SK-N-SH (cell line): ENCODE measurements around the gene RNF111. TPM values are rescaled to one million over a fixed set of nuclear protein-coding genes. Genes with fewer than 3 reads are reported as not detected.

Source experiments
- CTCF ChIA-PET: fragments of 300-600, 350-600 bp; formaldehyde crosslinking; extraction: SDS; loops from one replicate; lab custom pipeline; 2021; lab: Yijun Ruan, JAX
- POLR2A ChIA-PET: fragments of 350-600 bp; sonication (Branson Sonifier 250); formaldehyde crosslinking; extraction: SDS; loops from one replicate; lab custom pipeline; 2020; ENCODE audit warnings: antibody characterized with exemption, inconsistent platforms; lab: Yijun Ruan, JAX
- DNase-seq: peaks from one replicate; pipeline ENCODE4 v3.0.0; 2012
- H2AFZ ChIP-seq: fragments of 200-600 bp; sonication (generic); 2 replicates; pipeline ENCODE4 v1.8.1; 2016; ENCODE audit warnings: antibody characterized with exemption, mild to moderate bottlenecking, low read depth
- H3F3A ChIP-seq: fragments of 200-600 bp; sonication (generic); replicated peaks from 2 replicates; pipeline ENCODE3; 2016; ENCODE audit warnings: antibody characterized with exemption, mild to moderate bottlenecking; ENCODE audit not compliant: insufficient read depth
- H3K27ac ChIP-seq, 2 experiments: fragments of 200-500 bp in 1 of 2; fragments of 200-600 bp in 1 of 2; sonication (Bioruptor generic) in 1 of 2; sonication (generic), shearing (Covaris generic) in 1 of 2; 2 replicates each; pipeline versions ENCODE4 v1.5.1 to v1.6.1; 2014 to 2016; ENCODE audit warnings: low read depth in 2 of 2, inconsistent platforms in 1 of 2, low read length in 1 of 2, mild to moderate bottlenecking in 1 of 2, mixed read lengths in 1 of 2
- H3K27me3 ChIP-seq: fragments of 200-600 bp; sonication (generic), shearing (Covaris generic); 2 replicates; pipeline ENCODE4 v1.6.1; 2016; ENCODE audit warnings: mixed run types; ENCODE audit not compliant: insufficient read depth
- H3K36me3 ChIP-seq, 2 experiments: fragments of 200-500 bp in 1 of 2; fragments of 200-600 bp in 1 of 2; sonication (Bioruptor generic) in 1 of 2; sonication (generic) in 1 of 2; replicated peaks in 1 of 2; 2 replicates each; pipeline versions ENCODE3 to v1.5.1; 2014 to 2016; ENCODE audit warnings: low read length in 1 of 2, mild to moderate bottlenecking in 1 of 2; ENCODE audit not compliant: insufficient read depth in 2 of 2, control insufficient read depth in 1 of 2
- H3K4me1 ChIP-seq, 2 experiments: fragments of 200-500 bp in 1 of 2; fragments of 200-600 bp in 1 of 2; sonication (Bioruptor generic) in 1 of 2; sonication (generic), shearing (Covaris generic) in 1 of 2; 2 replicates each; pipeline versions ENCODE4 v1.5.1 to v1.6.1; 2014 to 2016; ENCODE audit warnings: low read depth in 1 of 2, low read length in 1 of 2, mixed run types in 1 of 2; ENCODE audit not compliant: insufficient read depth in 2 of 2, control insufficient read depth in 1 of 2
- H3K4me2 ChIP-seq: fragments of 200-600 bp; sonication (generic), shearing (Covaris generic); 2 replicates; pipeline ENCODE4 v1.6.1; 2017; ENCODE audit warnings: mixed run types
- H3K4me3 ChIP-seq, 2 experiments: fragments of 200-500 bp in 1 of 2; fragments of 200-600 bp in 1 of 2; sonication (Bioruptor generic) in 1 of 2; sonication (generic), shearing (Covaris generic) in 1 of 2; 2 replicates each; pipeline versions ENCODE4 v1.5.1 to v1.8.1; 2014 to 2016; ENCODE audit warnings: low read depth in 2 of 2, inconsistent platforms in 1 of 2, low read length in 1 of 2, mild to moderate bottlenecking in 1 of 2, mixed read lengths in 1 of 2, moderate library complexity in 1 of 2
- H3K79me2 ChIP-seq: fragments of 200-600 bp; sonication (generic); 2 replicates; pipeline ENCODE4 v1.8.1; 2017; ENCODE audit warnings: mild to moderate bottlenecking; ENCODE audit not compliant: insufficient read depth
- H3K9ac ChIP-seq: fragments of 200-600 bp; sonication (generic); 2 replicates; pipeline ENCODE4 v1.6.1; 2017; ENCODE audit warnings: mixed run types
- H3K9me2 ChIP-seq: fragments of 200-600 bp; sonication (generic); 2 replicates; pipeline ENCODE4 v1.6.1; 2017; ENCODE audit warnings: mixed run types
- H3K9me3 ChIP-seq: fragments of 200-600 bp; sonication (generic); 2 replicates; pipeline ENCODE4 v1.6.1; 2017; ENCODE audit warnings: mixed run types, mild to moderate bottlenecking, moderate library complexity
- H4K20me1 ChIP-seq: fragments of 200-600 bp; sonication (generic); 2 replicates; pipeline ENCODE4 v1.6.1; 2017; ENCODE audit warnings: mild to moderate bottlenecking, mixed run types; ENCODE audit not compliant: insufficient read depth
- EP300 ChIP-seq, 2 experiments: IDR thresholded peaks; 2 replicates each; pipeline versions ENCODE4 v1.4.0 to v1.6.1; 2012; ENCODE audit warnings: borderline replicate concordance in 1 of 2, low read depth in 1 of 2, low read length in 1 of 2
- FOXJ3 ChIP-seq: sonication (generic); formaldehyde crosslinking; IDR thresholded peaks from 2 replicates; pipeline ENCODE4 v1.5.1; 2020; ENCODE audit warnings: mild to moderate bottlenecking, missing genetic modification reagents
- GABPA ChIP-seq: IDR thresholded peaks from 2 replicates; pipeline ENCODE4 v1.4.0; 2012; ENCODE audit warnings: low read depth, mild to moderate bottlenecking
- GATA2 ChIP-seq: sonication (generic); formaldehyde crosslinking; IDR thresholded peaks from 2 replicates; pipeline ENCODE4 v1.5.0; 2020; ENCODE audit warnings: mild to moderate bottlenecking, missing genetic modification reagents
- JUND ChIP-seq: IDR thresholded peaks from 2 replicates; pipeline ENCODE4 v1.4.0; 2012
- MEF2A ChIP-seq: IDR thresholded peaks from 2 replicates; pipeline ENCODE4 v1.4.0; 2012; ENCODE audit warnings: low read depth, borderline replicate concordance
- NRF1 ChIP-seq: IDR thresholded peaks from 2 replicates; pipeline ENCODE4 v1.6.1; 2012; ENCODE audit warnings: low read depth, mild to moderate bottlenecking, low read length
- RCOR1 ChIP-seq: fragments of 150-350 bp; IDR thresholded peaks from 2 replicates; pipeline ENCODE4 v1.6.1; 2017; ENCODE audit warnings: antibody characterized with exemption, low read length
- TEAD4 ChIP-seq: IDR thresholded peaks from 2 replicates; pipeline ENCODE4 v1.4.0; 2012; ENCODE audit warnings: mild to moderate bottlenecking, borderline replicate concordance; ENCODE audit not compliant: insufficient read depth
- YY1 ChIP-seq: IDR thresholded peaks from 2 replicates; pipeline ENCODE4 v1.4.0; 2012; ENCODE audit warnings: low read depth, mild to moderate bottlenecking
- whole genome bisulfite sequencing: methylation state at CpG from one replicate; pipeline ENCODE4 v1.1.6; 2017; ENCODE audit warnings: low lambda C conversion rate; 5-methylcytosine and 5-hydroxymethylcytosine counted together
- polyA plus RNA-seq, 3 experiments: library from polyadenylated mRNA; depleted of rRNA; stranded (reverse); fragments of >200 nt; gene quantifications; 2 replicates each; pipeline ENCODE4 v1.2.3, GENCODE V29; 2012
- TF ChIP-seq, protein P1 (sequence below): fragments of 150-350 bp; IDR thresholded peaks from 2 replicates; pipeline ENCODE4 v1.6.1; 2017; ENCODE audit warnings: antibody characterized with exemption, low read length, low read depth, borderline replicate concordance
- TF ChIP-seq, protein P2 (sequence below): fragments of 200-600 bp; sonication (generic); IDR thresholded peaks from 2 replicates; pipeline ENCODE4 v1.6.1; 2017; ENCODE audit warnings: antibody characterized with exemption, mild to moderate bottlenecking, moderate library complexity

Gene RNF111
- polyA plus RNA-seq, 1 of the 3 experiments (the other 2 are of a cell fraction) = 16.5 TPM

GRCh38 chr15:58987036-58987435 is 427 bp upstream of the RNF111 start:
- peak overlapping the region; percentile 99 for H2AFZ ChIP-seq
- peaks cover 33% of the 10 kb centered on the region for H4K20me1 ChIP-seq
- peak overlapping the region; percentile 74 for H3K9ac ChIP-seq
- peak overlapping the region; percentile 68 for H3K4me2 ChIP-seq
- DNase-seq = peak; percentile 32
- H3K9me3 ChIP-seq = no peaks in the 10 kb centered on the region
- TF ChIP-seq, protein P1, sequence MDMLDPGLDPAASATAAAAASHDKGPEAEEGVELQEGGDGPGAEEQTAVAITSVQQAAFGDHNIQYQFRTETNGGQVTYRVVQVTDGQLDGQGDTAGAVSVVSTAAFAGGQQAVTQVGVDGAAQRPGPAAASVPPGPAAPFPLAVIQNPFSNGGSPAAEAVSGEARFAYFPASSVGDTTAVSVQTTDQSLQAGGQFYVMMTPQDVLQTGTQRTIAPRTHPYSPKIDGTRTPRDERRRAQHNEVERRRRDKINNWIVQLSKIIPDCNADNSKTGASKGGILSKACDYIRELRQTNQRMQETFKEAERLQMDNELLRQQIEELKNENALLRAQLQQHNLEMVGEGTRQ = no peak
- TF ChIP-seq EP300 (IDR thresholded peaks at IDR 0.05; ENCODE audit: borderline replicate concordance in 1 of 2, low read depth in 1 of 2, low read length in 1 of 2) = no peak
- no peak for TF ChIP-seq MEF2A
- no peak for TF ChIP-seq GABPA
- TF ChIP-seq YY1 = no peak
- no peak for TF ChIP-seq TEAD4
- TF ChIP-seq JUND = no peak
- no peak for TF ChIP-seq FOXJ3 (CRISPR knock-in tag)
- TF ChIP-seq, protein P2, sequence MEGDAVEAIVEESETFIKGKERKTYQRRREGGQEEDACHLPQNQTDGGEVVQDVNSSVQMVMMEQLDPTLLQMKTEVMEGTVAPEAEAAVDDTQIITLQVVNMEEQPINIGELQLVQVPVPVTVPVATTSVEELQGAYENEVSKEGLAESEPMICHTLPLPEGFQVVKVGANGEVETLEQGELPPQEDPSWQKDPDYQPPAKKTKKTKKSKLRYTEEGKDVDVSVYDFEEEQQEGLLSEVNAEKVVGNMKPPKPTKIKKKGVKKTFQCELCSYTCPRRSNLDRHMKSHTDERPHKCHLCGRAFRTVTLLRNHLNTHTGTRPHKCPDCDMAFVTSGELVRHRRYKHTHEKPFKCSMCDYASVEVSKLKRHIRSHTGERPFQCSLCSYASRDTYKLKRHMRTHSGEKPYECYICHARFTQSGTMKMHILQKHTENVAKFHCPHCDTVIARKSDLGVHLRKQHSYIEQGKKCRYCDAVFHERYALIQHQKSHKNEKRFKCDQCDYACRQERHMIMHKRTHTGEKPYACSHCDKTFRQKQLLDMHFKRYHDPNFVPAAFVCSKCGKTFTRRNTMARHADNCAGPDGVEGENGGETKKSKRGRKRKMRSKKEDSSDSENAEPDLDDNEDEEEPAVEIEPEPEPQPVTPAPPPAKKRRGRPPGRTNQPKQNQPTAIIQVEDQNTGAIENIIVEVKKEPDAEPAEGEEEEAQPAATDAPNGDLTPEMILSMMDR = no peak
- no peak for TF ChIP-seq GATA2
- TF ChIP-seq, all 33 proteins: peak for 0
- Histone ChIP-seq H3K4me1 (peaks cover 0 to 3% of the 10 kb centered on the region in 2 experiments; a peak in 1 of 4 replicates), H3K9me2 (no peaks in the 10 kb centered on the region), H3K27ac (peak overlapping the region; percentile 71 to 80), H3K27me3 (no peaks in the 10 kb centered on the region), H3K79me2 (peaks cover 48% of the 10 kb centered on the region), H3K4me3 (peak overlapping the region; percentile 85 to 88), H3F3A (no peaks in the 10 kb centered on the region), H3K36me3 (peaks cover 0 to 9% of the 10 kb centered on the region in 2 experiments)
- ChIA-PET POLR2A (interaction anchor here (0.6 kb wide), 1 partner anchor 516 kb away, joined by 4 read pairs; no protein-coding TSS in a partner anchor), CTCF (interaction anchor here (0.6 to 5.0 kb wide), 2 partner anchors 185 to 505 kb away, joined by 3 to 21 read pairs; no protein-coding TSS in a partner anchor)
- 6% methylated on average over 9 of the region's 9 CpGs for WGBS

GRCh38 chr15:58988006-58988785 is 733 bp downstream of the RNF111 start:
- no peaks in the 10 kb centered on the region for H3F3A ChIP-seq
- no peaks in the 10 kb centered on the region for H3K27me3 ChIP-seq
- TF ChIP-seq NRF1 = peak; percentile 60
- no peak for TF ChIP-seq RCOR1
- POLR2A ChIA-PET = no interaction called here
- WGBS = under 1% methylated on average over 34 of the region's 36 CpGs
- CTCF ChIA-PET = interaction anchor here (1.4 to 1.5 kb wide), 2 partner anchors 28 to 31 kb away, joined by 3 to 5 read pairs; no protein-coding TSS in a partner anchor
- peaks cover 35% of the 10 kb centered on the region for H4K20me1 ChIP-seq
- H3K9me3 ChIP-seq = no peaks in the 10 kb centered on the region
- peak overlapping the region; percentile 85 to 88 for H3K4me3 ChIP-seq
- H3K4me1 ChIP-seq = peaks cover 0 to 3% of the 10 kb centered on the region in 2 experiments; a peak in 1 of 4 replicates
- DNase-seq = peak; percentile 87
- H3K36me3 ChIP-seq = peaks cover 0 to 9% of the 10 kb centered on the region in 2 experiments
- peak overlapping the region; percentile 99 for H2AFZ ChIP-seq
- H3K27ac ChIP-seq = peak overlapping the region; percentile 80 to 92
- H3K9ac ChIP-seq = peak overlapping the region; percentile 74
- peak overlapping the region; percentile 68 for H3K4me2 ChIP-seq
- peaks cover 59% of the 10 kb centered on the region for H3K79me2 ChIP-seq
- H3K9me2 ChIP-seq = no peaks in the 10 kb centered on the region
